GM12878 (cell line): ENCODE results near the gene CCL19.
A peak's percentile ranks its signal among the peaks of the same experiment; 100 is the strongest.

Experiments used
- CEBPB ChIP-seq, 2 experiments: fragments of 150-350 bp in 1 of 2; IDR thresholded peaks; 2 replicates each; pipeline ENCODE4 v1.6.1; 2012 to 2014; ENCODE audit warnings: low read depth in 2 of 2, low read length in 2 of 2, borderline replicate concordance in 1 of 2, inconsistent platforms in 1 of 2
- CTCF ChIP-seq, 3 experiments: IDR thresholded peaks in 2 of 3; conservative IDR thresholded peaks in 1 of 3; 2 replicates each; pipeline ENCODE4 v1.5.1; 2011; ENCODE audit warnings: low read depth in 3 of 3, low read length in 3 of 3, mild to moderate bottlenecking in 3 of 3, control low read depth in 2 of 3, moderate library complexity in 2 of 3, inconsistent platforms in 1 of 3, mixed read lengths in 1 of 3; ENCODE audit not compliant: control insufficient read depth in 2 of 3, insufficient read depth in 1 of 3; ENCODE audit errors: extremely low read depth in 1 of 3
- PKNOX1 ChIP-seq: fragments of 450-650 bp; IDR thresholded peaks from 2 replicates; pipeline ENCODE4 v1.6.1; 2016; ENCODE audit warnings: mild to moderate bottlenecking
- TAF1 ChIP-seq: IDR thresholded peaks from 2 replicates; pipeline ENCODE4 v1.6.1; 2011; ENCODE audit warnings: mild to moderate bottlenecking, low read depth, low read length, borderline replicate concordance
- YY1 ChIP-seq: IDR thresholded peaks from 2 replicates; pipeline ENCODE4 v1.6.1; 2011; ENCODE audit warnings: low read depth, mild to moderate bottlenecking, low read length

- no peak for TF ChIP-seq TAF1
- TF ChIP-seq PKNOX1: no peak; the same call in 1 of the 2 replicates
- TF ChIP-seq CTCF (IDR thresholded peaks at IDR 0.05 in 2 of 3, conservative IDR thresholded peaks at IDR 0.05 in 1 of 3; ENCODE audit: control insufficient read depth in 2 of 3, extremely low read depth in 1 of 3, insufficient read depth in 1 of 3, low read depth in 3 of 3, low read length in 3 of 3): peak; percentile 83 to 98 (median 98)
- TF ChIP-seq YY1: no peak
- TF ChIP-seq CEBPB (IDR thresholded peaks at IDR 0.05; ENCODE audit: borderline replicate concordance in 1 of 2, low read depth in 2 of 2, low read length in 2 of 2): no peak
Observed at GRCh38 chr9:34664281-34665066, 26.6 kb downstream of the CCL19 start.
